Keratinocyte (primary cell): Measurements from ENCODE around the gene MAP3K2.

Experiments used
- CTCF ChIP-seq, 3 experiments: IDR thresholded peaks in 1 of 3; conservative IDR thresholded peaks in 1 of 3; optimal IDR thresholded peaks in 1 of 3; 2 replicates in 2 of 3; 3 replicates in 1 of 3; pipeline versions ENCODE3 to v1.5.1; 2011; ENCODE audit warnings: low read length in 3 of 3, mild to moderate bottlenecking in 3 of 3, moderate library complexity in 2 of 3, control low read depth in 1 of 3, inconsistent platforms in 1 of 3; ENCODE audit not compliant: insufficient read depth in 2 of 3; ENCODE audit errors: extremely low read depth in 1 of 3
- EZH2 ChIP-seq: IDR thresholded peaks from one replicate; pipeline ENCODE4 v1.6.1; 2012; ENCODE audit warnings: inconsistent platforms, mild to moderate bottlenecking, low read length, moderate library complexity

DNA sequence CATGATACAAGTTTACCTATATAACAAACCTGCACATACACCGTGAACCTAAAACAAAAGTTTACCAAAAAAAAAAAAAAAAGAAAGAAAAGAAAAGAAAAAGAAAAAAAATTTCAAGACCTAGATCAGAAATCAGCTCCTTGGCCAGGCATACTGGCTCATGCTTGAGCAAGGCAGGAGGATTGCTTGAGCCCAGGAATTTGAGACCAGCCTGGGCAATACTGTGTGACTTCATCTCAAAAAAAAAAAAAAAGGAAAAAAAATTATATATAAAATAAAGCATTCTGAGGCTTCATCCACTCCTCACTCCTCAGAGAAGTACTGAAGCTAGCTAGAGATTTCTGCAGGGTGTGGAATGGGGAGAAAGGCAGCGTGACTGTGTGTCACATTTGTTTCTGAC lies 18.7 kb upstream of the MAP3K2 start:
- TF ChIP-seq CTCF (optimal IDR thresholded peaks at IDR 0.05 in 1 of 3, IDR thresholded peaks at IDR 0.05 in 1 of 3, conservative IDR thresholded peaks at IDR 0.05 in 1 of 3; ENCODE audit: extremely low read depth in 1 of 3, insufficient read depth in 2 of 3, low read length in 3 of 3) (no peak), EZH2 (no peak)
